Glomerular visceral epithelial cell (primary cell): Measurements from ENCODE around the gene ZFP36L1.
A peak's percentile ranks its signal among the peaks of the same experiment; 100 is the strongest.

Source experiments
- DNase-seq: peaks from one replicate; pipeline ENCODE4 v3.0.0-alpha.2; 2016; ENCODE audit errors: extremely low spot score

The ZFP36L1 gene

GRCh38 chr14:68792979-68793733 is at the start of gene ZFP36L1:
Gene ZFP36L1 (minus strand): TSS chr14:68793067. CDS start chr14:68792938, 129 bp downstream.
- DNase-seq, result peak; percentile 99

- no peak for DNase-seq
Measured at GRCh38 chr14:68842298-68842697, 49.4 kb upstream of the ZFP36L1 start.

GRCh38 chr14:68841016-68841809 is 48.3 kb upstream of the ZFP36L1 start:
- no peak for DNase-seq

GRCh38 chr14:68840454-68840853 is 47.6 kb upstream of the ZFP36L1 start:
- DNase-seq, result no peak

- no peak for DNase-seq
Measured at GRCh38 chr14:68836082-68836481, 43.2 kb upstream of the ZFP36L1 start.

- no peak for DNase-seq
Measured at GRCh38 chr14:68834816-68835215, 41.9 kb upstream of the ZFP36L1 start.

GRCh38 chr14:68828698-68829097 is 35.8 kb upstream of the ZFP36L1 start:
- no peak for DNase-seq

GRCh38 chr14:68825729-68826128 is 32.9 kb upstream of the ZFP36L1 start:
- DNase-seq, result no peak

GRCh38 chr14:68824517-68825347 is 31.9 kb upstream of the ZFP36L1 start:
- DNase-seq, result peak; percentile 73

GRCh38 chr14:68824207-68824516 is 31.3 kb upstream of the ZFP36L1 start:
- no peak for DNase-seq

- DNase-seq, result no peak
Measured at GRCh38 chr14:68823434-68824206, 30.8 kb upstream of the ZFP36L1 start.

- no peak for DNase-seq
Measured at GRCh38 chr14:68822926-68823325, 30.1 kb upstream of the ZFP36L1 start.

GRCh38 chr14:68822132-68822651 is 29.3 kb upstream of the ZFP36L1 start:
- no peak for DNase-seq

- no peak for DNase-seq
Measured at GRCh38 chr14:68820999-68821683, 28.3 kb upstream of the ZFP36L1 start.

GRCh38 chr14:68820536-68820935 is 27.7 kb upstream of the ZFP36L1 start:
- DNase-seq, result no peak

- DNase-seq, result no peak
Measured at GRCh38 chr14:68820119-68820518, 27.3 kb upstream of the ZFP36L1 start.

GRCh38 chr14:68819260-68819691 is 26.4 kb upstream of the ZFP36L1 start:
- DNase-seq, result peak; percentile 67

GRCh38 chr14:68817506-68818212 is 24.8 kb upstream of the ZFP36L1 start:
- DNase-seq, result no peak

- DNase-seq, result no peak
Measured at GRCh38 chr14:68816943-68817430, 24.1 kb upstream of the ZFP36L1 start.
